OCI-LY7 (cell line): ENCODE data around the gene HCK. TPM values are rescaled to one million over a fixed set of nuclear protein-coding genes. Genes with fewer than 3 reads are reported as not detected.

ENCODE experiments used
- BruUV-seq: library from RNA; stranded (reverse); fragments of 400-500 nt; replicated peaks from 2 replicates; lab custom pipeline; 2021; lab: Mats Ljungman, UMichigan
- CTCF ChIA-PET: fragments of 300-600 bp; sonication (Branson Sonifier 250); formaldehyde crosslinking; loops from one replicate; lab custom pipeline; 2022; ENCODE audit warnings: antibody characterized with exemption; ENCODE audit not compliant: unreplicated experiment; lab: Charles Lee
- POLR2A ChIA-PET: fragments of 300-600 bp; sonication (Branson Sonifier 250); formaldehyde crosslinking; loops from one replicate; lab custom pipeline; 2022; ENCODE audit warnings: antibody characterized with exemption; lab: Charles Lee
- DNase-seq: peaks from one replicate; pipeline ENCODE4 v3.0.0-alpha.2; 2015; ENCODE audit warnings: low spot score
- H2AFZ ChIP-seq: fragments of 200-600 bp; sonication (generic), shearing (Covaris generic); 2 replicates; pipeline ENCODE4 v1.6.1; 2014; ENCODE audit warnings: mild to moderate bottlenecking, antibody characterized with exemption, low read length, moderate library complexity
- H3K27ac ChIP-seq: fragments of 200-600 bp; sonication (generic); 2 replicates; pipeline ENCODE4 v1.5.1; 2014; ENCODE audit warnings: mixed run types, low read depth, mild to moderate bottlenecking, moderate library complexity, low read length, inconsistent platforms; ENCODE audit not compliant: poor library complexity, severe bottlenecking
- H3K36me3 ChIP-seq: fragments of 200-600 bp; sonication (generic); 2 replicates; pipeline ENCODE4 v1.6.1; 2014; ENCODE audit warnings: mild to moderate bottlenecking, antibody characterized with exemption, low read length, moderate library complexity, mixed read lengths; ENCODE audit not compliant: insufficient read depth
- H3K4me1 ChIP-seq: fragments of 200-600 bp; sonication (generic); 2 replicates; pipeline ENCODE4 v1.5.1; 2014; ENCODE audit warnings: mild to moderate bottlenecking, low read length; ENCODE audit not compliant: insufficient read depth, poor library complexity, severe bottlenecking
- H3K4me2 ChIP-seq: fragments of 200-600 bp; sonication (generic); 2 replicates; pipeline ENCODE4 v1.6.1; 2014; ENCODE audit warnings: mild to moderate bottlenecking, low read length
- H3K4me3 ChIP-seq: fragments of 200-600 bp; sonication (generic); 2 replicates; pipeline ENCODE4 v1.5.1; 2014; ENCODE audit warnings: mild to moderate bottlenecking, low read depth, low read length; ENCODE audit not compliant: poor library complexity, severe bottlenecking
- H3K79me2 ChIP-seq: fragments of 200-600 bp; sonication (generic); 2 replicates; pipeline ENCODE4 v1.6.1; 2016; ENCODE audit warnings: low read depth, mild to moderate bottlenecking, low read length, moderate library complexity, mixed read lengths; ENCODE audit not compliant: insufficient read depth
- H3K9me2 ChIP-seq: fragments of 200-600 bp; sonication (generic); 2 replicates; pipeline ENCODE4 v1.6.1; 2016; ENCODE audit warnings: mild to moderate bottlenecking, low read length, mixed read lengths; ENCODE audit not compliant: insufficient read depth
- H3K9me3 ChIP-seq: fragments of 200-600 bp; sonication (generic); 2 replicates; pipeline ENCODE4 v1.6.1; 2014; ENCODE audit warnings: mild to moderate bottlenecking, mixed run types, low read length, mixed read lengths
- H4K20me1 ChIP-seq: fragments of 200-600 bp; sonication (generic); 2 replicates; pipeline ENCODE4 v1.6.1; 2014; ENCODE audit warnings: mild to moderate bottlenecking, antibody characterized with exemption, low read length, moderate library complexity, mixed read lengths; ENCODE audit not compliant: insufficient read depth
- CTCF ChIP-seq: fragments of 200-600 bp; sonication (generic); conservative IDR thresholded peaks from 2 replicates; pipeline ENCODE4 v1.5.1; 2014; ENCODE audit warnings: mild to moderate bottlenecking, antibody characterized with exemption, low read length, moderate library complexity, mixed read lengths
- EZH2phosphoT487 ChIP-seq: fragments of 200-600 bp; sonication (generic); IDR thresholded peaks from 2 replicates; pipeline ENCODE4 v1.6.1; 2018; ENCODE audit warnings: low read depth, borderline replicate concordance, mild to moderate bottlenecking, mixed run types, antibody characterized with exemption, low read length, moderate library complexity, mixed read lengths
- intact Hi-C: fragments of 100-400 bp; cut with micrococcal nuclease; formaldehyde crosslinking; loops from one replicate; pipeline ENCODE4 v1.10.0; 2022; ENCODE audit not compliant: unreplicated experiment
- total RNA-seq, 2 experiments: library from RNA; depleted of rRNA in 1 of 2; stranded (reverse); fragments of >200 nt in 1 of 2; shearing (Covaris generic) in 1 of 2; gene quantifications; 2 replicates each; pipeline ENCODE4 v1.2.3, GENCODE V29; 2014 to 2022

Gene HCK
- total RNA-seq, 2 experiments from 2014 or later: 0.19 to 3.2 TPM

- POLR2A ChIA-PET: no interaction called here
- TF ChIP-seq CTCF: no peak
- no peak for TF ChIP-seq EZH2phosphoT487
Observed at GRCh38 chr20:32010666-32011065, 41.4 kb upstream of the HCK start.

GRCh38 chr20:32012159-32012688 lies 39.8 kb upstream of the HCK start:
- Histone ChIP-seq H3K4me2 (no peak overlapping the region), H3K4me3 (no peak overlapping the region), H3K9me2 (no peaks in the 10 kb centered on the region), H3K27ac (no peak overlapping the region), H3K36me3 (no peaks in the 10 kb centered on the region), H4K20me1 (no peaks in the 10 kb centered on the region), H2AFZ (no peak overlapping the region), H3K79me2 (no peaks in the 10 kb centered on the region), H3K4me1 (no peaks in the 10 kb centered on the region), H3K9me3 (no peaks in the 10 kb centered on the region)
- TF ChIP-seq EZH2phosphoT487 (no peak), CTCF (no peak)
- intact Hi-C loops: no loop called here
- DNase-seq: no peak
- ChIA-PET POLR2A (no interaction called here), CTCF (no interaction called here)
- no TSS peak for BruUV-seq

More at GRCh38 chr20:32010666-32011065, 41.4 kb upstream of the HCK start:
- intact Hi-C loops: no loop called here
- Histone ChIP-seq H3K9me3 (no peaks in the 10 kb centered on the region), H3K27ac (no peak overlapping the region), H3K36me3 (no peaks in the 10 kb centered on the region), H3K4me2 (no peak overlapping the region), H4K20me1 (no peaks in the 10 kb centered on the region), H3K9me2 (no peaks in the 10 kb centered on the region), H3K4me3 (no peak overlapping the region), H3K4me1 (no peaks in the 10 kb centered on the region), H3K79me2 (no peaks in the 10 kb centered on the region), H2AFZ (no peak overlapping the region)
- CTCF ChIA-PET: no interaction called here
- DNase-seq: no peak
- BruUV-seq: no TSS peak

GRCh38 chr20:32013326-32013725 lies 38.7 kb upstream of the HCK start:
- Histone ChIP-seq H3K27ac (no peak overlapping the region), H3K4me3 (no peak overlapping the region), H3K9me2 (no peaks in the 10 kb centered on the region), H3K36me3 (no peaks in the 10 kb centered on the region), H3K9me3 (no peaks in the 10 kb centered on the region), H3K79me2 (no peaks in the 10 kb centered on the region), H4K20me1 (no peaks in the 10 kb centered on the region), H2AFZ (no peak overlapping the region), H3K4me1 (no peaks in the 10 kb centered on the region), H3K4me2 (no peak overlapping the region)
- no peak for DNase-seq
- BruUV-seq: no TSS peak
- TF ChIP-seq CTCF (no peak), EZH2phosphoT487 (no peak)
- ChIA-PET POLR2A (interaction anchor here (0.6 to 0.7 kb wide), 2 partner anchors 77 to 206 kb away, joined by 3 read pairs; no protein-coding TSS in a partner anchor), CTCF (interaction anchor here (0.6 kb wide), 1 partner anchor 160 kb away, joined by 3 read pairs; no protein-coding TSS in a partner anchor)
- intact Hi-C loops: no loop called here
